ENCODE results near the gene RNF220. TPM values are rescaled to one million over a fixed set of nuclear protein-coding genes. Genes with fewer than 3 reads are reported as not detected.

RNF220 gene
- total and polyA plus RNA-seq, 9 of the 15 experiments (the other 6 are each of a cell fraction or from before 2014, with no cell fraction given) = 5.1 to 117 (median 66.9) TPM

GRCh38 chr1:44637702-44638411, 232.8 kb downstream of the RNF220 start (continued):
- peak; percentile 19 for TF ChIP-seq PRDM10 (IDR thresholded peaks at IDR 0.05; ENCODE audit: partially characterized antibody)
- peak; percentile 90 for TF ChIP-seq ARID1B (IDR thresholded peaks at IDR 0.05)
- 0 out of 2 replicates have a peak, but pooled peaks have one; percentile 57 for TF ChIP-seq BHLHE40 (IDR thresholded peaks at IDR 0.05; ENCODE audit: low read length)
- no peak for TF ChIP-seq HMG20B (CRISPR knock-in tag; IDR thresholded peaks at IDR 0.05)
- TF ChIP-seq CBFA2T3 (IDR thresholded peaks at IDR 0.05) = peak; percentile 97
- TF ChIP-seq RNF2 (IDR thresholded peaks at IDR 0.05) = peak; percentile 39; the same call in 1 of the 2 replicates
- peak; percentile 37; the same call in 1 of the 2 replicates for TF ChIP-seq SMARCC2 (IDR thresholded peaks at IDR 0.05; ENCODE audit: low read depth)
- TF ChIP-seq STAT5A (IDR thresholded peaks at IDR 0.05; ENCODE audit: borderline replicate concordance, low read length) = peak; percentile 63; the same call in 1 of the 2 replicates
- TF ChIP-seq BRD4 (IDR thresholded peaks at IDR 0.05) = 0 out of 2 replicates have a peak, but pooled peaks have one; percentile 44
- TF ChIP-seq RCOR1 (IDR thresholded peaks at IDR 0.05; ENCODE audit: borderline replicate concordance in 1 of 2, low read depth in 2 of 2, low read length in 2 of 2) = peak in 1 of 2 experiments; percentile 78; a peak in 1 of 4 replicates
- peak; percentile 77 for TF ChIP-seq CXXC5 (CRISPR knock-in tag; IDR thresholded peaks at IDR 0.05)
- TF ChIP-seq DACH1 (IDR thresholded peaks at IDR 0.05; ENCODE audit: partially characterized antibody) = peak; percentile 57
- TF ChIP-seq, protein P1, sequence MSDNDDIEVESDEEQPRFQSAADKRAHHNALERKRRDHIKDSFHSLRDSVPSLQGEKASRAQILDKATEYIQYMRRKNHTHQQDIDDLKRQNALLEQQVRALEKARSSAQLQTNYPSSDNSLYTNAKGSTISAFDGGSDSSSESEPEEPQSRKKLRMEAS (CRISPR knock-in tag; IDR thresholded peaks at IDR 0.05) = peak; percentile 82
- peak; percentile 74 for TF ChIP-seq RBFOX2 (IDR thresholded peaks at IDR 0.05; ENCODE audit: low read depth, low read length)
- TF ChIP-seq, protein P2, sequence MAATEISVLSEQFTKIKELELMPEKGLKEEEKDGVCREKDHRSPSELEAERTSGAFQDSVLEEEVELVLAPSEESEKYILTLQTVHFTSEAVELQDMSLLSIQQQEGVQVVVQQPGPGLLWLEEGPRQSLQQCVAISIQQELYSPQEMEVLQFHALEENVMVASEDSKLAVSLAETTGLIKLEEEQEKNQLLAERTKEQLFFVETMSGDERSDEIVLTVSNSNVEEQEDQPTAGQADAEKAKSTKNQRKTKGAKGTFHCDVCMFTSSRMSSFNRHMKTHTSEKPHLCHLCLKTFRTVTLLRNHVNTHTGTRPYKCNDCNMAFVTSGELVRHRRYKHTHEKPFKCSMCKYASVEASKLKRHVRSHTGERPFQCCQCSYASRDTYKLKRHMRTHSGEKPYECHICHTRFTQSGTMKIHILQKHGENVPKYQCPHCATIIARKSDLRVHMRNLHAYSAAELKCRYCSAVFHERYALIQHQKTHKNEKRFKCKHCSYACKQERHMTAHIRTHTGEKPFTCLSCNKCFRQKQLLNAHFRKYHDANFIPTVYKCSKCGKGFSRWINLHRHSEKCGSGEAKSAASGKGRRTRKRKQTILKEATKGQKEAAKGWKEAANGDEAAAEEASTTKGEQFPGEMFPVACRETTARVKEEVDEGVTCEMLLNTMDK (IDR thresholded peaks at IDR 0.05; ENCODE audit: borderline replicate concordance, insufficient read depth, low read depth, low read length, poor library complexity, severe bottlenecking) = peak; percentile 12
- no peak for TF ChIP-seq ELK1 (CRISPR knock-in tag; IDR thresholded peaks at IDR 0.05)
- TF ChIP-seq SIN3A (IDR thresholded peaks at IDR 0.05; ENCODE audit: borderline replicate concordance in 2 of 2, control insufficient read depth in 1 of 2, low read depth in 2 of 2, low read length in 2 of 2) = 0 out of 4 replicates have a peak, but pooled peaks have one; percentile 35 to 71

Data from K562 (cell line).